Ishikawa (cell line): ENCODE results near the gene ADAM22.

Source experiments
- CEBPB ChIP-seq: IDR thresholded peaks from 2 replicates; pipeline ENCODE4 v1.6.1; 2012
- CREB1 ChIP-seq: IDR thresholded peaks from 2 replicates; pipeline ENCODE4 v1.6.1; 2012; ENCODE audit warnings: low read depth
- EGR1 ChIP-seq: IDR thresholded peaks from 2 replicates; pipeline ENCODE4 v1.6.1; 2012
- EP300 ChIP-seq: IDR thresholded peaks from 2 replicates; pipeline ENCODE4 v1.6.1; 2012; ENCODE audit warnings: borderline replicate concordance
- FOXM1 ChIP-seq: IDR thresholded peaks from 2 replicates; pipeline ENCODE4 v1.6.1; 2012; ENCODE audit warnings: low read depth, borderline replicate concordance
- NFIC ChIP-seq: IDR thresholded peaks from 2 replicates; pipeline ENCODE4 v1.6.1; 2012
- RAD21 ChIP-seq: IDR thresholded peaks from 2 replicates; pipeline ENCODE4 v1.6.1; 2012; ENCODE audit warnings: low read depth
- REST ChIP-seq: IDR thresholded peaks from 2 replicates; pipeline ENCODE4 v1.6.1; 2012; ENCODE audit warnings: low read depth, mild to moderate bottlenecking
- TAF1 ChIP-seq: IDR thresholded peaks from 2 replicates; pipeline ENCODE4 v1.6.1; 2012; ENCODE audit warnings: low read depth, mild to moderate bottlenecking
- TCF12 ChIP-seq: IDR thresholded peaks from 2 replicates; pipeline ENCODE4 v1.6.1; 2012; ENCODE audit warnings: low read depth
- TEAD4 ChIP-seq: IDR thresholded peaks from 2 replicates; pipeline ENCODE4 v1.6.1; 2012
- YY1 ChIP-seq: IDR thresholded peaks from 2 replicates; pipeline ENCODE4 v1.6.1; 2012; ENCODE audit warnings: low read depth
- ZBTB7A ChIP-seq: IDR thresholded peaks from 2 replicates; pipeline ENCODE4 v1.6.1; 2012; ENCODE audit warnings: low read depth
- TF ChIP-seq, protein P1 (sequence below): IDR thresholded peaks from 2 replicates; pipeline ENCODE4 v1.6.1; 2012
- TF ChIP-seq, protein P2 (sequence below): IDR thresholded peaks from 2 replicates; pipeline ENCODE4 v1.6.1; 2012

The ADAM22 gene

DNA sequence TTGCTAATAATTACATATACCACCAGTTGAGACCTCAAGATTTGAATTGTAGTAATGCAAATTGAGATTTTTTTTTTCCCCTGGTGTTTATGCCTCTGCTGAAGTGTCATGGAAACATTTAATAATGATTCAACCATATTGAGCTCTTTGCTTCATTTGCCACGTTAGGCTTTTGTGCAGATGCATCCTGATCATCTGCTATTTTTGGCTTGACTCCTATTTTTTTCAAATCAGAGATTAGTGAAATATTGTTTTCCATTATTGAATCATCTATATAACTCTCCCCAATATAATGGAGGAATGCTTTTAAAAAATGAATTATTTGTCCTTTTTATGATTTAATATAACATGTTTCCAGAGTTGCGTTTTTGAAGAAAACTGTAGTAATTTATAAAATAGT is 170.7 kb downstream of the ADAM22 start:
- TF ChIP-seq CEBPB (no peak), NFIC (no peak)

DNA sequence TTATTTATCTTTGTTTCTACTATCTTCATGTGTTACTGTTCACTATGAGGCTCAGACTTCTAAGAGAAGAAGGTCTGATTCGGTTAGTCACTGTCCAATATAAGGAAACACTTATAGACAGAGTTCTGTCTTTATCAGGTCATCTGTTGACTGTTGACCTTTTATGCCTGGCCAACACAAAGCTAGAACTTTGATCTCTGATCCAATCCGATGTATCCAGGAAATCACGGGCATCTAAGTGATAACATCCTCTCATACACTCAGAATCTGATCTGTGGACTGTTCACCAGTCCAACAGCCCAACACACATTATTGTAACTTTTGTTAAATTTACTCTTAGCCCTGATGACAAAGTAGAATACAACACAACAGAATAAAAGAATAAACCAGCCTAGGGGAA is 171.2 kb downstream of the ADAM22 start:
- TF ChIP-seq, protein P1, sequence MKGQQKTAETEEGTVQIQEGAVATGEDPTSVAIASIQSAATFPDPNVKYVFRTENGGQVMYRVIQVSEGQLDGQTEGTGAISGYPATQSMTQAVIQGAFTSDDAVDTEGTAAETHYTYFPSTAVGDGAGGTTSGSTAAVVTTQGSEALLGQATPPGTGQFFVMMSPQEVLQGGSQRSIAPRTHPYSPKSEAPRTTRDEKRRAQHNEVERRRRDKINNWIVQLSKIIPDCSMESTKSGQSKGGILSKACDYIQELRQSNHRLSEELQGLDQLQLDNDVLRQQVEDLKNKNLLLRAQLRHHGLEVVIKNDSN = no peak
- TF ChIP-seq EGR1 (no peak), CEBPB (no peak), RAD21 (no peak), REST (no peak), YY1 (no peak), TCF12 (no peak), ZBTB7A (no peak), TAF1 (no peak), FOXM1 (no peak), TEAD4 (no peak), NFIC (no peak)
- TF ChIP-seq, protein P2, sequence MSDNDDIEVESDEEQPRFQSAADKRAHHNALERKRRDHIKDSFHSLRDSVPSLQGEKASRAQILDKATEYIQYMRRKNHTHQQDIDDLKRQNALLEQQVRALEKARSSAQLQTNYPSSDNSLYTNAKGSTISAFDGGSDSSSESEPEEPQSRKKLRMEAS = no peak

DNA sequence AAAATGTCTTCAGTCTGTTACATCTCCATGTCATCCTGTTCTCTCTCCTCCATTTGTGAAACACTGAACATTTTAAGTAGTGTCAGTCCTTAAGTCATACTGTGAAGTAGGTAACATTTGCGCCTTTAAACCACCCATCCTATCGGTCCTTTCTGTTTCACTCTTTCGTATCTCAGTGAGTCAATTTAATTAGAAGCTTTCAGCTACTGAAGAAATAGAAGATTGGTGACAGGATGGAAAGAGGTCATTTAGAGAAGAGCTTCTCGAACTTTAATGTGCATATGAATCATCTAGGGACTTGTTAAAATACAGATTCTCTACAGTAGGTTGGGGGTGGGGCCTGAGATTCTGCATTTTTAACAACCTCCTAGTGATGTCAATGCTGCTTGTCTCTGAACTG is 172.4 kb downstream of the ADAM22 start:
- TF ChIP-seq CREB1 (no peak), EGR1 (no peak), REST (no peak), NFIC (no peak), FOXM1 (no peak), TAF1 (no peak), CEBPB (no peak), EP300 (no peak), ZBTB7A (no peak), RAD21 (no peak)
- TF ChIP-seq, protein P2 = no peak
- TF ChIP-seq, protein P1 = no peak

GRCh38 chr7:88109612-88110011 is 175.6 kb downstream of the ADAM22 start:
- TF ChIP-seq TEAD4 (no peak), CREB1 (no peak), YY1 (no peak), TAF1 (no peak)
- TF ChIP-seq, protein P1 = no peak

DNA sequence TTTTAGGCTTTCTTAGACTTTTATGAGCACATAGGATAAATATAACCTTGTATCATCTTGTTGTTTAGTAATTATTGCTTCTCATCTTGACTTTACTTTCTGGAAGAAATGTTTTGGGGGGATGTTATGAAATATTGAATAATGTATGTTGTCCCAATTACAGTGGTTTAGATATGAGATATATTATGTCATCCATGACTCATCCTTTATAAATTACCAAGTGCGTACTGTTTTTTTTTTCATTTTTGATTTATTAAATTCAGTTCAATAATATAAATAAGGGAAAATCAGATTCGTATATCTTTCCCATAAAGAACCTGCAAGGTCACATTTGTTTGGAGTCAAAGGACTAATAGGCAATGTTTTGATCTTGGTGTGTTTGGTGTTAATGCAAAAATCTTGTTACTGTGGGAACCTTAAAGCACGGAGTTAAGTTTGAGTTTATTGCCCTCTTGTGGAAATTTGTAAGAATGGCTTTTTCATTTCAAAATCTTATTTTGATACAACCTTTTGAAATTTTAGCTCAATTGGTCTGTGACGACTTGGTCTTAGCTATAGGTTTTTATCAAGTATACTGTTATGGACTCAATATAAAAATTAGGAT is 177.2 kb downstream of the ADAM22 start:
- TF ChIP-seq, protein P1 = no peak
- TF ChIP-seq RAD21 (peak; percentile 74), ZBTB7A (no peak), TAF1 (no peak), CEBPB (no peak)
- TF ChIP-seq, protein P2 = no peak

- TF ChIP-seq REST (no peak), TAF1 (no peak), EGR1 (no peak), FOXM1 (no peak), CEBPB (no peak), EP300 (no peak), YY1 (no peak), ZBTB7A (no peak), CREB1 (no peak), TEAD4 (no peak), TCF12 (no peak)
- TF ChIP-seq, protein P2 = no peak
- TF ChIP-seq, protein P1 = no peak
Observed at GRCh38 chr7:88111954-88112471, 178.0 kb downstream of the ADAM22 start.
